Esophagus (tissue), 2 donors: ENCODE data around the gene ZNF726. TPM values are rescaled to one million over a fixed set of nuclear protein-coding genes. Genes with fewer than 3 reads are reported as not detected.
"Not testable (repeated sequence)": the region's sequence is repeated elsewhere in the genome, so short reads cannot be mapped to it uniquely, and the experiment has no call there.

ENCODE experiments used
- H3K27ac ChIP-seq, 2 donors: one replicate each; pipeline ENCODE4 v1.5.1; 2013; ENCODE audit warnings: low read depth in 2 of 2, mild to moderate bottlenecking in 2 of 2, inconsistent platforms in 1 of 2, low read length in 1 of 2, moderate library complexity in 1 of 2
- H3K27me3 ChIP-seq, 2 donors: one replicate each; pipeline ENCODE4 v1.6.1; 2013; ENCODE audit warnings: low read length in 2 of 2, control low read depth in 1 of 2, mild to moderate bottlenecking in 1 of 2; ENCODE audit not compliant: insufficient read depth in 2 of 2, control insufficient read depth in 1 of 2
- H3K36me3 ChIP-seq, 2 donors: one replicate each; pipeline ENCODE4 v1.6.1; 2013; ENCODE audit warnings: low read length in 1 of 2; ENCODE audit not compliant: control insufficient read depth in 2 of 2, insufficient read depth in 2 of 2
- H3K4me1 ChIP-seq, 2 donors: one replicate each; pipeline ENCODE4 v1.6.1; 2013; ENCODE audit warnings: low read length in 1 of 2; ENCODE audit not compliant: control insufficient read depth in 2 of 2, insufficient read depth in 2 of 2
- H3K4me3 ChIP-seq, 2 donors: one replicate each; pipeline ENCODE4 v1.5.1; 2013; ENCODE audit warnings: low read length in 2 of 2, mild to moderate bottlenecking in 2 of 2, low read depth in 1 of 2, moderate library complexity in 1 of 2
- H3K9me3 ChIP-seq, 2 donors: one replicate each; pipeline ENCODE4 v1.6.1; 2013; ENCODE audit warnings: mild to moderate bottlenecking in 2 of 2, low read depth in 1 of 2, low read length in 1 of 2, moderate library complexity in 1 of 2; ENCODE audit not compliant: control insufficient read depth in 2 of 2, insufficient read depth in 1 of 2
- WGBS, 2 donors: extraction: QIAGEN DNeasy Blood & Tissue Kit; methylation state at CpG; one replicate each; pipeline ENCODE4 v1.1.7; 2013; 5-methylcytosine and 5-hydroxymethylcytosine counted together
- polyA plus RNA-seq, 2 donors: library from polyadenylated mRNA; stranded (reverse); fragments of 200-250 nt; gene quantifications; one replicate each; pipeline ENCODE4 v1.2.3, GENCODE V29; 2013
- donor health status: healthy with polysubstance abuse.
- donor health status: Bipolar disorder and iron deficiency.

The ZNF726 gene
- polyA plus RNA-seq, 2 donors: 2.0 to 2.8 TPM

GRCh38 chr19:23896096-23896495 lies 18.6 kb upstream of the ZNF726 start:
- 60 to 93% methylated on average over 15 of the region's 15 CpGs for WGBS, 2 donors
- H3K9me3 ChIP-seq: not testable (repeated sequence)

GRCh38 chr19:23896912-23897311 lies 17.8 kb upstream of the ZNF726 start:
- Histone ChIP-seq H3K4me3 (no peak overlapping the region), H3K27ac (no peak overlapping the region), H3K9me3 (no peaks in the 10 kb centered on the region), H3K4me1 (no peaks in the 10 kb centered on the region), H3K27me3 (no peaks in the 10 kb centered on the region), H3K36me3 (no peaks in the 10 kb centered on the region)
- 81 to 86% methylated on average over 1 of the region's 1 CpG for WGBS, 2 donors

More at GRCh38 chr19:23896096-23896495, 18.6 kb upstream of the ZNF726 start:
- not testable (repeated sequence) for H3K27me3 ChIP-seq, H3K27ac ChIP-seq, H3K36me3 ChIP-seq, H3K4me1 ChIP-seq, H3K4me3 ChIP-seq

- WGBS, 2 donors: 65% methylated on average over 4 of the region's 4 CpGs
- peaks cover 0 to 7% of the 10 kb centered on the region in 2 donors for H3K9me3 ChIP-seq
- no peak overlapping the region for H3K27ac ChIP-seq
- no peaks in the 10 kb centered on the region for H3K4me1 ChIP-seq
- no peaks in the 10 kb centered on the region for H3K27me3 ChIP-seq
- H3K4me3 ChIP-seq: no peak overlapping the region
- H3K36me3 ChIP-seq: no peaks in the 10 kb centered on the region
Measured at GRCh38 chr19:23901360-23901759, 13.3 kb upstream of the ZNF726 start.

DNA sequence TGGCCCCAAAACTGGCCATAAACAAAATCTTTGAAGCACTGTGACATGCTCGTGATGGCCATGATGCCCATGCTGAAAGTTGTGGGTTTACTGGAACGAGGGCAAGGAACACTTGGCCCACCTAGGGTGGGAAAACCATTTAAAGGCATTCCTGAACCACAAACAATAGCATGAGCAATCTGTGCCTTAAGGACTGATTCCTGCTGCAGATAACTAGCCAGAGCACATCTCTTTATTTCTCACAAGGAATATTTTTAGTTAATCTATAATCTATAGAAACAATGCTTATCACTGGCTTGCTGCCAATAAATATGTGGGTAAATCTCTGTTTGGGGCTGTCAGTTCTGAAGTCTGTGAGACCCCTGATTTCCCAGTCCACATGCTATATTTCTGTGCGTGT lies 10.3 kb upstream of the ZNF726 start:
- H3K27me3 ChIP-seq: no peaks in the 10 kb centered on the region
- H3K9me3 ChIP-seq: peaks cover 0 to 7% of the 10 kb centered on the region in 2 donors
- H3K27ac ChIP-seq: no peak overlapping the region
- no peaks in the 10 kb centered on the region for H3K36me3 ChIP-seq
- WGBS, 2 donors: 61 to 72% methylated on average over 3 of the region's 3 CpGs
- H3K4me1 ChIP-seq: no peaks in the 10 kb centered on the region
- no peak overlapping the region for H3K4me3 ChIP-seq

DNA sequence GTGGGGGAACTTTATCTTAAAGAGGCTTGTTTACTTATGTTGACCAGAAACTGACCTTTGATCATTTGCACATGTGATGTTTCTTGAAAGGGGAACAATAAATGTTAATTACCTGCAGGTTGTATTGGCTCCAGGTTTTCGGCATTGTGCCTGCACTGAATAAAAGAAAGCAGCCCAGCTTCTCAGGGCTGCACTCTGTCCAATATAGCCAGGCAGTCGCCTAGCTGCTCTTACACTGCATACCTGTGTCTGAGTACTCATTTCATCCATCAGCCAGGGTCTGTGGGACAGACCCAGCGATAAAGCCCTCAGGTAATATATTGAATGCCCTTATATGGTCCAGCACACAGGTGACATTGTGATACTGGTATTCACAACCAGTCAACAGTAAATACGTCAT lies 8.9 kb upstream of the ZNF726 start:
- H3K27ac ChIP-seq: no peak overlapping the region
- H3K27me3 ChIP-seq: no peaks in the 10 kb centered on the region
- WGBS, 2 donors: 70 to 82% methylated on average over 4 of the region's 4 CpGs
- H3K4me3 ChIP-seq: no peak overlapping the region
- H3K9me3 ChIP-seq: peaks cover 0 to 7% of the 10 kb centered on the region in 2 donors
- H3K4me1 ChIP-seq: no peaks in the 10 kb centered on the region
- no peaks in the 10 kb centered on the region for H3K36me3 ChIP-seq

GRCh38 chr19:23906835-23907234 lies 7.9 kb upstream of the ZNF726 start:
- Histone ChIP-seq H3K36me3 (no peaks in the 10 kb centered on the region), H3K4me3 (no peak overlapping the region), H3K9me3 (peaks cover 0 to 7% of the 10 kb centered on the region in 2 donors), H3K27ac (no peak overlapping the region), H3K4me1 (no peaks in the 10 kb centered on the region), H3K27me3 (no peaks in the 10 kb centered on the region)
- WGBS, 2 donors: 78 to 80% methylated on average over 2 of the region's 2 CpGs

DNA sequence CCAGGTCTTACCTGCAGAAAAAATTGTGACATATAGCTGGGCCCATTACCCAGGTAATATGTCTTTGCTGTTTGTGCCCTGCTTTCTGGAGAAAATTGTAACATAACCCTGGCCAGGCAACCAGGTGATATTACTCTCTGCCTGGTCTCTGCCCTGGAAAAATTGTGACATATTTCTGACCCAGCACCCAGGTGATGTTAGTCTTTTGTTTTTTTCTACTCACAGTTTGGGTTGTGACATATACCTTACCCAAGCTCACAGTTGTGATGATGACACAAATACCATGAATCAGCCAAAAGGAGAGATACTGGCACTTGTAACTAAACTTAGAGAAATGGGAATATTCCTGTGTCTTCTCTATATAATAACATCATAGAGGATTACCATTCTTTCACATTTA lies 6.5 kb upstream of the ZNF726 start:
- H3K9me3 ChIP-seq: peaks cover 0 to 7% of the 10 kb centered on the region in 2 donors
- no peaks in the 10 kb centered on the region for H3K27me3 ChIP-seq
- H3K4me3 ChIP-seq: no peak overlapping the region
- no peaks in the 10 kb centered on the region for H3K36me3 ChIP-seq
- no peak overlapping the region for H3K27ac ChIP-seq
- no peaks in the 10 kb centered on the region for H3K4me1 ChIP-seq

GRCh38 chr19:23909222-23909621 lies 5.5 kb upstream of the ZNF726 start:
- Histone ChIP-seq H3K27ac (no peak overlapping the region), H3K4me3 (no peak overlapping the region), H3K9me3 (peaks cover 0 to 7% of the 10 kb centered on the region in 2 donors), H3K4me1 (no peaks in the 10 kb centered on the region), H3K36me3 (no peaks in the 10 kb centered on the region), H3K27me3 (no peaks in the 10 kb centered on the region)

GRCh38 chr19:23913931-23914330 lies 755 bp upstream of the ZNF726 start:
- no peaks in the 10 kb centered on the region for H3K4me1 ChIP-seq
- H3K36me3 ChIP-seq: no peaks in the 10 kb centered on the region
- H3K27ac ChIP-seq: no peak overlapping the region
- 89 to 93% methylated on average over 11 of the region's 11 CpGs for WGBS, 2 donors
- H3K9me3 ChIP-seq: no peaks in the 10 kb centered on the region
- no peak overlapping the region for H3K4me3 ChIP-seq
- H3K27me3 ChIP-seq: no peaks in the 10 kb centered on the region

DNA sequence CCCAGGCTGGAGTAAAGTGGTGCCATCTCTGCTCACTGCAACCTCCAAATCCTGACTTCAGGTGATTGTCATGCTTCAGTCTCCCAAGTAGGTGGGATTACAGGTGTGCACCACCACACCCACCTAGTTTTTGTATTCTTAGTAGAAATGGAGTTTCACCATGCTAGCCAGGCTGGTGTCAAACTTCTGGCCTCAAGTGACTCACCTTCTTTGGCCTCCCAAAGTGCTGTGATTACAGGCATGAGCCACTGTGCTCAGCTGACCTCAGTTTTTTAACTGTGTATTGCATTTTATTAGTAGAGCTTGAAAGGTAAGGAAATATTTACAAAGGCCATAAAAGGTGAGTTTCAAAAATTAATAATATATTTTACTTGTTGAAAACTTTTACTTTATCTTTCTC lies 2.3 kb downstream of the ZNF726 start:
- H3K36me3 ChIP-seq: peaks cover 0 to 3% of the 10 kb centered on the region in 2 donors
- H3K27ac ChIP-seq: peak overlapping the region in 1 of 2 donors; percentile 63
- no peaks in the 10 kb centered on the region for H3K27me3 ChIP-seq
- H3K4me3 ChIP-seq: no peak overlapping the region
- no peaks in the 10 kb centered on the region for H3K9me3 ChIP-seq
- no peaks in the 10 kb centered on the region for H3K4me1 ChIP-seq
